ENCODE data around the gene LIPA. TPM values are rescaled to one million over a fixed set of nuclear protein-coding genes. Genes with fewer than 3 reads are reported as not detected.

The LIPA gene
- total RNA-seq, 1 donor from 2014 or later, result 70.2 TPM

GRCh38 chr10:89235073-89235798, 16.3 kb downstream of the LIPA start:
- no peak for DNase-seq (ENCODE audit: low read depth)
- no peak for FAIRE-seq
- no peak overlapping the region for H3K4me2 ChIP-seq (ENCODE audit: low read length)

GRCh38 chr10:89233033-89233432, 18.5 kb downstream of the LIPA start:
- no peak overlapping the region for H3K4me2 ChIP-seq (ENCODE audit: low read length)
- no peak overlapping the region for H2AFZ ChIP-seq (ENCODE audit: low read depth, low read length)
- Mint-ChIP-seq H3K4me3 (ENCODE audit: unreplicated experiment) (no peak overlapping the region), H3K27me3 (ENCODE audit: low read depth, unreplicated experiment) (no peaks in the 10 kb centered on the region), H3K4me1 (ENCODE audit: low read depth, unreplicated experiment) (no peaks in the 10 kb centered on the region), H3K9me3 (ENCODE audit: unreplicated experiment) (peaks cover 6% of the 10 kb centered on the region), H3K36me3 (ENCODE audit: low read depth, unreplicated experiment) (peaks cover 18% of the 10 kb centered on the region), H3K27ac (ENCODE audit: unreplicated experiment) (peak overlapping the region; percentile 58)
- FAIRE-seq (no peak), DNase-seq (ENCODE audit: low read depth) (no peak)
- H3K9ac ChIP-seq (ENCODE audit: low read length), result no peak overlapping the region
- no peaks in the 10 kb centered on the region for H3K9me3 ChIP-seq (ENCODE audit: insufficient read depth, low read depth, low read length)
- no peaks in the 10 kb centered on the region for H3K4me1 ChIP-seq (ENCODE audit: insufficient read depth, low read length)
- H3K27ac ChIP-seq (ENCODE audit: low read depth, low read length), result no peak overlapping the region
- TF ChIP-seq EZH2 (IDR thresholded peaks at IDR 0.05; ENCODE audit: insufficient read depth, low read length) (no peak), CTCF (IDR thresholded peaks at IDR 0.05; ENCODE audit: insufficient read depth, low read depth, low read length) (no peak)
- H3K79me2 ChIP-seq (ENCODE audit: insufficient read depth, low read length), result no peaks in the 10 kb centered on the region
- no peak overlapping the region for H3K4me3 ChIP-seq (ENCODE audit: insufficient read depth, low read depth, low read length)
- H3K36me3 ChIP-seq (ENCODE audit: insufficient read depth, low read length), result no peaks in the 10 kb centered on the region
- no peaks in the 10 kb centered on the region for H4K20me1 ChIP-seq (ENCODE audit: insufficient read depth, low read length)
- H3K27me3 ChIP-seq (ENCODE audit: insufficient read depth, low read length), result no peaks in the 10 kb centered on the region

More at GRCh38 chr10:89235073-89235798, 16.3 kb downstream of the LIPA start:
- H3K79me2 ChIP-seq (ENCODE audit: insufficient read depth, low read length), result no peaks in the 10 kb centered on the region
- TF ChIP-seq CTCF (IDR thresholded peaks at IDR 0.05; ENCODE audit: insufficient read depth, low read depth, low read length), result no peak
- TF ChIP-seq EZH2 (IDR thresholded peaks at IDR 0.05; ENCODE audit: insufficient read depth, low read length), result no peak
- no peaks in the 10 kb centered on the region for H3K36me3 ChIP-seq (ENCODE audit: insufficient read depth, low read length)
- Mint-ChIP-seq H3K27me3 (ENCODE audit: low read depth, unreplicated experiment) (no peaks in the 10 kb centered on the region), H3K9me3 (ENCODE audit: unreplicated experiment) (peaks cover 6% of the 10 kb centered on the region), H3K36me3 (ENCODE audit: low read depth, unreplicated experiment) (peaks cover 26% of the 10 kb centered on the region), H3K4me1 (ENCODE audit: low read depth, unreplicated experiment) (no peaks in the 10 kb centered on the region), H3K27ac (ENCODE audit: unreplicated experiment) (no peak overlapping the region), H3K4me3 (ENCODE audit: unreplicated experiment) (no peak overlapping the region)
- no peaks in the 10 kb centered on the region for H3K27me3 ChIP-seq (ENCODE audit: insufficient read depth, low read length)
- H3K4me1 ChIP-seq (ENCODE audit: insufficient read depth, low read length), result no peaks in the 10 kb centered on the region
- no peak overlapping the region for H2AFZ ChIP-seq (ENCODE audit: low read depth, low read length)
- no peak overlapping the region for H3K9ac ChIP-seq (ENCODE audit: low read length)
- H4K20me1 ChIP-seq (ENCODE audit: insufficient read depth, low read length), result no peaks in the 10 kb centered on the region
- H3K4me3 ChIP-seq (ENCODE audit: insufficient read depth, low read depth, low read length), result no peak overlapping the region
- no peaks in the 10 kb centered on the region for H3K9me3 ChIP-seq (ENCODE audit: insufficient read depth, low read depth, low read length)
- H3K27ac ChIP-seq (ENCODE audit: low read depth, low read length), result no peak overlapping the region

GRCh38 chr10:89228962-89229361, 22.6 kb downstream of the LIPA start:
- FAIRE-seq (no peak), DNase-seq (ENCODE audit: low read depth) (no peak)
- no peaks in the 10 kb centered on the region for H3K9me3 ChIP-seq (ENCODE audit: insufficient read depth, low read depth, low read length)
- H3K4me1 ChIP-seq (ENCODE audit: insufficient read depth, low read length), result no peaks in the 10 kb centered on the region
- H3K36me3 ChIP-seq (ENCODE audit: insufficient read depth, low read length), result peaks cover 4% of the 10 kb centered on the region
- H3K27me3 ChIP-seq (ENCODE audit: insufficient read depth, low read length), result no peaks in the 10 kb centered on the region
- H3K4me3 Mint-ChIP-seq (ENCODE audit: unreplicated experiment), result no peak overlapping the region
- no peaks in the 10 kb centered on the region for H4K20me1 ChIP-seq (ENCODE audit: insufficient read depth, low read length)
- H3K79me2 ChIP-seq (ENCODE audit: insufficient read depth, low read length), result no peaks in the 10 kb centered on the region
- H3K27me3 Mint-ChIP-seq (ENCODE audit: low read depth, unreplicated experiment), result no peaks in the 10 kb centered on the region
- peaks cover 3% of the 10 kb centered on the region for H3K9me3 Mint-ChIP-seq (ENCODE audit: unreplicated experiment)
- H2AFZ ChIP-seq (ENCODE audit: low read depth, low read length), result no peak overlapping the region
- no peak overlapping the region for H3K4me3 ChIP-seq (ENCODE audit: insufficient read depth, low read depth, low read length)
- peaks cover 12% of the 10 kb centered on the region for H3K36me3 Mint-ChIP-seq (ENCODE audit: low read depth, unreplicated experiment)
- no peak overlapping the region for H3K9ac ChIP-seq (ENCODE audit: low read length)
- H3K4me1 Mint-ChIP-seq (ENCODE audit: low read depth, unreplicated experiment), result no peaks in the 10 kb centered on the region
- no peak overlapping the region for H3K27ac ChIP-seq (ENCODE audit: low read depth, low read length)
- no peak for TF ChIP-seq CTCF (IDR thresholded peaks at IDR 0.05; ENCODE audit: insufficient read depth, low read depth, low read length)
- no peak for TF ChIP-seq EZH2 (IDR thresholded peaks at IDR 0.05; ENCODE audit: insufficient read depth, low read length)
- H3K27ac Mint-ChIP-seq (ENCODE audit: unreplicated experiment), result no peak overlapping the region
- H3K4me2 ChIP-seq (ENCODE audit: low read length), result no peak overlapping the region

Data from astrocyte (in vitro differentiated cells and primary cell).